ENCODE data around the gene STPG4.

- TF ChIP-seq POLR2A (IDR thresholded peaks at IDR 0.05) (no peak), POLR2AphosphoS5 (IDR thresholded peaks at IDR 0.05) (no peak)
Observed at GRCh38 chr2:47196046-47196445, 40.9 kb upstream of the STPG4 start.

All from sigmoid colon (tissue), 4 donors.